Endothelial cell of umbilical vein (primary cell): ENCODE results near the gene HECTD3.

ENCODE experiments used
- CTCF ChIP-seq, 2 donors: IDR thresholded peaks; 1 replicate in 1 of 2; 2 replicates in 1 of 2; pipeline ENCODE4 v1.5.1; 2011; ENCODE audit warnings: low read length in 2 of 2, mild to moderate bottlenecking in 2 of 2, moderate library complexity in 2 of 2, control low read depth in 1 of 2, inconsistent platforms in 1 of 2, low read depth in 1 of 2; ENCODE audit not compliant: insufficient read depth in 1 of 2; ENCODE audit errors: extremely low read depth in 1 of 2
- EZH2 ChIP-seq: IDR thresholded peaks from 2 replicates; pipeline ENCODE4 v1.6.1; 2012; ENCODE audit warnings: borderline replicate concordance, low read depth, mild to moderate bottlenecking, moderate library complexity, low read length, inconsistent platforms; ENCODE audit not compliant: severe bottlenecking
- MAX ChIP-seq: IDR thresholded peaks from 2 replicates; pipeline ENCODE4 v1.6.1; 2011; ENCODE audit not compliant: insufficient read depth, insufficient read length
- POLR2A ChIP-seq: IDR thresholded peaks from 2 replicates; pipeline ENCODE4 v1.6.1; 2012; ENCODE audit warnings: low read depth, mild to moderate bottlenecking, control low read depth, low read length

GRCh38 chr1:45002650-45003645, 8.2 kb downstream of the HECTD3 start:
- TF ChIP-seq MAX (no peak), POLR2A (no peak), EZH2 (no peak), CTCF (IDR thresholded peaks at IDR 0.05; ENCODE audit: extremely low read depth in 1 of 2, insufficient read depth in 1 of 2, low read depth in 1 of 2, low read length in 2 of 2) (no peak)
